GM23338 (cell line): ENCODE measurements around the gene ZDHHC8. TPM values are rescaled to one million over a fixed set of nuclear protein-coding genes. Genes with fewer than 3 reads are reported as not detected.

Experiments
- ATAC-seq: fragments of 200-7000 bp; cut with Tn5 transposase; 3 replicates; pipeline ENCODE4 v1.9.1; 2020
- DNase-seq: peaks from one replicate; pipeline ENCODE4 v3.0.0-alpha.2; 2015; ENCODE audit warnings: low spot score
- H2AFZ ChIP-seq: fragments of 200-600 bp; sonication (generic); 2 replicates; pipeline ENCODE4 v1.8.0; 2016; ENCODE audit warnings: antibody characterized with exemption, mild to moderate bottlenecking, moderate library complexity
- H3F3A ChIP-seq: fragments of 200-600 bp; sonication (generic); replicated peaks from 2 replicates; pipeline ENCODE4 v1.8.0; 2017; ENCODE audit warnings: antibody characterized with exemption, mixed run types, low read depth
- H3K27ac ChIP-seq: fragments of 200-600 bp; sonication (generic); 2 replicates; pipeline ENCODE4 v1.6.1; 2016; ENCODE audit warnings: low read depth
- H3K27me3 ChIP-seq: fragments of 200-600 bp; sonication (generic); 2 replicates; pipeline ENCODE4 v1.8.0; 2016; ENCODE audit warnings: mild to moderate bottlenecking, mixed run types, moderate library complexity; ENCODE audit not compliant: insufficient read depth
- H3K36me3 ChIP-seq: fragments of 200-600 bp; sonication (generic); 2 replicates; pipeline ENCODE4 v1.8.0; 2016; ENCODE audit warnings: mild to moderate bottlenecking; ENCODE audit not compliant: insufficient read depth
- H3K4me1 ChIP-seq: fragments of 200-600 bp; sonication (generic); 2 replicates; pipeline ENCODE4 v1.8.0; 2016; ENCODE audit warnings: mild to moderate bottlenecking, moderate library complexity; ENCODE audit not compliant: insufficient read depth
- H3K4me2 ChIP-seq: fragments of 200-600 bp; sonication (generic); 2 replicates; pipeline ENCODE4 v1.7.1; 2017; ENCODE audit warnings: mixed run types
- H3K4me3 ChIP-seq: fragments of 200-600 bp; sonication (generic); 2 replicates; pipeline ENCODE4 v1.6.1; 2016; ENCODE audit warnings: mixed run types
- H3K79me2 ChIP-seq: fragments of 200-600 bp; sonication (generic); replicated peaks from 2 replicates; pipeline ENCODE4 v1.8.0; 2017; ENCODE audit warnings: mild to moderate bottlenecking; ENCODE audit not compliant: insufficient read depth
- H3K9me2 ChIP-seq: fragments of 200-600 bp; sonication (generic); 2 replicates; pipeline ENCODE4 v1.8.0; 2017; ENCODE audit not compliant: insufficient read depth
- H4K20me1 ChIP-seq: fragments of 200-600 bp; sonication (generic); replicated peaks from 2 replicates; pipeline ENCODE4 v1.8.0; 2017; ENCODE audit warnings: mild to moderate bottlenecking; ENCODE audit not compliant: insufficient read depth
- H3K27ac Mint-ChIP-seq: 2 replicates; pipeline ENCODE4 v1.8.0; 2020; ENCODE audit warnings: inconsistent platforms, mild to moderate bottlenecking, moderate library complexity, mixed read lengths
- H3K27me3 Mint-ChIP-seq: 3 replicates; pipeline ENCODE4 v1.8.0; 2022; ENCODE audit warnings: low read depth, mild to moderate bottlenecking, moderate library complexity, mixed read lengths, inconsistent platforms; ENCODE audit not compliant: insufficient read depth, poor library complexity
- H3K36me3 Mint-ChIP-seq: 3 replicates; pipeline ENCODE4 v1.8.0; 2021; ENCODE audit warnings: low read depth, mild to moderate bottlenecking, inconsistent platforms, moderate library complexity, mixed read lengths
- H3K4me1 Mint-ChIP-seq: 3 replicates; pipeline ENCODE4 v1.8.0; 2020; ENCODE audit warnings: mild to moderate bottlenecking, inconsistent platforms, mixed read lengths
- H3K4me3 Mint-ChIP-seq: 3 replicates; pipeline ENCODE4 v1.8.0; 2021; ENCODE audit warnings: moderate library complexity, mild to moderate bottlenecking, inconsistent platforms, mixed read lengths
- H3K9me3 Mint-ChIP-seq: 3 replicates; pipeline ENCODE4 v1.8.0; 2020; ENCODE audit warnings: moderate library complexity, mild to moderate bottlenecking, inconsistent platforms, mixed read lengths
- CREB1 ChIP-seq: fragments of 250-450 bp; sonication (Bioruptor Pico); IDR thresholded peaks from 2 replicates; pipeline ENCODE4 v1.5.0; 2020; ENCODE audit warnings: low read depth, mild to moderate bottlenecking, moderate library complexity
- ETS1 ChIP-seq: IDR thresholded peaks from 2 replicates; pipeline ENCODE4 v1.6.1; 2016; ENCODE audit warnings: antibody characterized with exemption
- EZH2phosphoT487 ChIP-seq: fragments of 200-600 bp; sonication (generic); IDR thresholded peaks from one replicate; pipeline ENCODE4 v1.8.1; 2018; ENCODE audit warnings: antibody characterized with exemption; ENCODE audit not compliant: unreplicated experiment
- JUNB ChIP-seq: IDR thresholded peaks from one replicate; pipeline ENCODE4 v1.6.1; 2016; ENCODE audit warnings: antibody characterized with exemption; ENCODE audit not compliant: unreplicated experiment
- NANOG ChIP-seq: IDR thresholded peaks from 2 replicates; pipeline ENCODE4 v1.6.1; 2016; ENCODE audit warnings: antibody characterized with exemption, borderline replicate concordance
- POLR2AphosphoS5 ChIP-seq: IDR thresholded peaks from 2 replicates; pipeline ENCODE4 v1.6.1; 2016; ENCODE audit warnings: antibody characterized with exemption, low read depth
- REST ChIP-seq: IDR thresholded peaks from one replicate; pipeline ENCODE4 v1.6.1; 2018; ENCODE audit warnings: antibody characterized with exemption; ENCODE audit not compliant: unreplicated experiment
- STAT1 ChIP-seq: IDR thresholded peaks from one replicate; pipeline ENCODE4 v1.6.1; 2016; ENCODE audit warnings: antibody characterized with exemption; ENCODE audit not compliant: unreplicated experiment
- ZNF462 ChIP-seq: fragments of 250-450 bp; sonication (Bioruptor Pico); IDR thresholded peaks from 2 replicates; pipeline ENCODE4 v1.5.0; 2020; ENCODE audit warnings: mild to moderate bottlenecking, moderate library complexity
- polyA plus RNA-seq: library from polyadenylated mRNA; unstranded; fragments of >200 nt; fragmentation: Nextera tagmentation; extraction: Ambion mirVana; gene quantifications from 2 replicates; pipeline ENCODE4 v1.2.1, GENCODE V29; 2016
- total RNA-seq: library from RNA; depleted of rRNA; stranded (reverse); fragments of >200 nt; shearing (Covaris generic); gene quantifications from 2 replicates; pipeline ENCODE4 v1.2.3, GENCODE V29; 2014

The ZDHHC8 gene
- total and polyA plus RNA-seq, 2 experiments from 2014 or later: 13.7 to 47.6 TPM

GRCh38 chr22:20088263-20088648, 43.3 kb upstream of the ZDHHC8 start:
- Histone ChIP-seq H3K4me3 (no peak overlapping the region), H3K9me2 (no peaks in the 10 kb centered on the region), H3K4me1 (peaks cover 5% of the 10 kb centered on the region; the same call in 1 of the 2 replicates), H3K36me3 (peaks cover 45% of the 10 kb centered on the region), H3K27me3 (no peaks in the 10 kb centered on the region), H3K4me2 (no peak overlapping the region), H3F3A (peaks cover 36% of the 10 kb centered on the region), H3K27ac (no peak overlapping the region), H2AFZ (no peak overlapping the region), H4K20me1 (peaks cover 51% of the 10 kb centered on the region), H3K79me2 (peaks cover 57% of the 10 kb centered on the region)
- ATAC-seq: no peak
- Mint-ChIP-seq H3K4me3 (no peak overlapping the region), H3K4me1 (peaks cover 21% of the 10 kb centered on the region), H3K27me3 (peaks cover 19% of the 10 kb centered on the region), H3K36me3 (peaks cover 83% of the 10 kb centered on the region), H3K9me3 (no peaks in the 10 kb centered on the region), H3K27ac (no peak overlapping the region)
- no peak for DNase-seq
- TF ChIP-seq ETS1 (no peak), STAT1 (no peak), CREB1 (CRISPR knock-in tag) (no peak), EZH2phosphoT487 (no peak), ZNF462 (CRISPR knock-in tag) (no peak), NANOG (no peak), REST (no peak), POLR2AphosphoS5 (no peak), JUNB (no peak)
